Measurements from ENCODE around the gene SH3RF3.

GRCh38 chr2:109294523-109294922 lies 165.5 kb downstream of the SH3RF3 start:
- TF ChIP-seq BRCA1 (CRISPR knock-in tag; IDR thresholded peaks at IDR 0.05) (no peak), SP4 (CRISPR knock-in tag; IDR thresholded peaks at IDR 0.05) (no peak), KLF11 (CRISPR knock-in tag; IDR thresholded peaks at IDR 0.05) (no peak), HBP1 (CRISPR knock-in tag; IDR thresholded peaks at IDR 0.05; ENCODE audit: low read depth) (no peak), ZNF619 (CRISPR knock-in tag; IDR thresholded peaks at IDR 0.05) (no peak), CTCF (CRISPR knock-in tag; IDR thresholded peaks at IDR 0.05) (no peak), TAF1 (CRISPR knock-in tag; IDR thresholded peaks at IDR 0.05) (no peak), RAD21 (CRISPR knock-in tag; IDR thresholded peaks at IDR 0.05) (no peak)
